IMR-90 (cell line): ENCODE results near the gene FOXN3.

Experiments used
- CHD1 ChIP-seq: IDR thresholded peaks from 2 replicates; pipeline ENCODE4 v1.6.1; 2012; ENCODE audit warnings: low read depth, low read length, improper control_type of control experiment
- CTCF ChIP-seq: conservative IDR thresholded peaks from 2 replicates; pipeline ENCODE4 v1.5.1; 2012; ENCODE audit warnings: mild to moderate bottlenecking, low read depth, low read length, improper control_type of control experiment
- FOS ChIP-seq: fragments of 150-350 bp; IDR thresholded peaks from 2 replicates; pipeline ENCODE4 v1.6.1; 2016; ENCODE audit warnings: low read depth, low read length
- MXI1 ChIP-seq: IDR thresholded peaks from 2 replicates; pipeline ENCODE4 v1.6.1; 2012; ENCODE audit warnings: low read depth, mild to moderate bottlenecking, low read length, moderate library complexity, borderline replicate concordance
- POLR2A ChIP-seq: IDR thresholded peaks from 2 replicates; pipeline ENCODE4 v1.6.1; 2012; ENCODE audit warnings: mild to moderate bottlenecking, low read depth, low read length
- RCOR1 ChIP-seq: IDR thresholded peaks from 2 replicates; pipeline ENCODE4 v1.6.1; 2012; ENCODE audit warnings: mild to moderate bottlenecking, low read length, improper control_type of control experiment; ENCODE audit not compliant: insufficient replicate concordance
- SMC3 ChIP-seq: fragments of 150-350 bp; IDR thresholded peaks from 2 replicates; pipeline ENCODE4 v1.6.1; 2016; ENCODE audit warnings: low read depth, mild to moderate bottlenecking, antibody characterized with exemption, low read length, moderate library complexity

- no peak for TF ChIP-seq MXI1
- TF ChIP-seq CTCF: no peak
- TF ChIP-seq POLR2A: no peak
- no peak for TF ChIP-seq RCOR1
- no peak for TF ChIP-seq SMC3
- TF ChIP-seq FOS: no peak
- TF ChIP-seq CHD1: no peak
Observed at GRCh38 chr14:89359477-89360222, 57.4 kb downstream of the FOXN3 start.
